Dermis microvascular lymphatic vessel endothelial cell (primary cell): ENCODE data around the gene ACTR8. TPM values are rescaled to one million over a fixed set of nuclear protein-coding genes. Genes with fewer than 3 reads are reported as not detected.

Source experiments
- DNase-seq, 2 donors: peaks; one replicate each; pipeline versions ENCODE4 v3.0.0 to v3.0.0-alpha.2; 2010; ENCODE audit warnings: low read depth in 2 of 2
- total RNA-seq: library from RNA; depleted of rRNA; stranded (reverse); fragments of >200 nt; gene quantifications from 2 replicates; pipeline ENCODE4 v1.2.1, GENCODE V29; 2014

The ACTR8 gene
- total RNA-seq, 1 donor from 2014 or later = 24.9 TPM

GRCh38 chr3:53834429-53835095 is 47.4 kb downstream of the ACTR8 start:
- no peak for DNase-seq

DNA sequence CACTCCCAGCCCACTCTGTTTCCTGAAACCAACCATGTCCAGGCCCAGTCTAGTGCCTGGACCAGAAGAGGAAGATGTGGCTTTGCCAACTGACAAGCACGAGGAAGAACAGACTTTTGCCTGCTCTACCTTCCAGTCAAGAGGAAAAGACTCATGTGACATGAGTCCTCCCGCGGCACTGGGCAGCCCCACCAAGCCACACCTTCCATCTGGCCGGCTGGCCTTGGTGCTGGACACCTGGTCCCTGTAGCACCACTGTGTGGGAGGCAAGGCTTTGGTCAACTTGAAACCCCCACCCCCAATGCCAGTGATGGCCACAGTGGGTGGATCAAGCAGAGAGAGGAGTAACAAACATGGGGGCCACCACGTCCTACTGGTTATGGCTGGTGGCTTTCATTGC is 48.3 kb downstream of the ACTR8 start:
- no peak for DNase-seq

GRCh38 chr3:53833053-53833645 is 48.8 kb downstream of the ACTR8 start:
- no peak for DNase-seq

GRCh38 chr3:53830944-53831343 is 51.0 kb downstream of the ACTR8 start:
- DNase-seq = no peak

GRCh38 chr3:53829605-53830004 is 52.3 kb downstream of the ACTR8 start:
- DNase-seq = no peak

GRCh38 chr3:53828581-53828980 is 53.4 kb downstream of the ACTR8 start:
- no peak for DNase-seq

- no peak for DNase-seq
Observed at GRCh38 chr3:53826048-53826447, 55.9 kb downstream of the ACTR8 start.

GRCh38 chr3:53824795-53825194 is 57.2 kb downstream of the ACTR8 start:
- DNase-seq = no peak

GRCh38 chr3:53823956-53824657 is 57.8 kb downstream of the ACTR8 start:
- DNase-seq = no peak

DNA sequence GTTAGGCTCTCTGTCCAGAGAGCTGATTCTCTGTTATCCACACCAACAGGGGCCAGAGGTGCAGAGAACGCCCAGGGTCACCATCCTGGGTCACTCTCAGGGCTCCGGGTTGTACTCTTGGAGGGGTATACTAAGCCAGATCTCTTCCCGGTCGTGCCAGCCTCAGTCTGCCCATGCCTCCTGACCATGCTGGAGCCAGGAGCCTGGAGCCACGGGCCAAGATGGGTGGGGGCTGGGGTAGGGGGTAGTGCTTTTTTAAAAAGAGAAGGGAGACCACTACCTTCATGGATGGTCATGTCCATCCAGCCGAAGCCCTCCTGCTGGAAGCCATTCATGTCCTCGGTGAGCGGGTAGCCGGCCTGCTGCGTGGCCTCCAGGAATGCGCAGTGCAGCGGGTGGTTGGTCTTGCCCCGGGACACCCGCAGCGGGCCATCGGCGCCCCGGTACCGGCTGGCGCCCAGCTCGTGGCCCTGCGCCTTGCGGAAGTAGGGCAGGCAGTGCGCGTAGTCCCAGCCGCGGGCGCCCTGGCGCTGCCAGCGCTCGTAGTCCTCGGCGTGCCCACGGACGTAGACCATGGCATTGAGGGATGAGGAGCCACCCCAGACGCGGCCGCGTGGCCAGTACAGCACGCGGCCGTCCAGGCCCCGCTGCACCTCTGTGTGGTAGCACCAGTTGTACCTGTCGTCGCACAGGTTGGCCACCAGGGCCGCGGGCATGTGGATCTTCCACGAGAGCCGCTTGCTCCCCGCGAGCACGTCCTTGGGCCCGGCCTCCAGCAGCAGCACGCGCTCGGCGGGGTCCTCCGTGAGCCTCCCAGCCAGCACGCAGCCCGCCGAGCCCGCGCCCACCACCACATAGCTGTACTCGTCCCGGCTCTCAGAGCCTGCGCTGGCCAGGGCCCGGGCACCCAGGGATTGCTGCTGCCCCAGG is 58.7 kb downstream of the ACTR8 start:
- no peak for DNase-seq

- no peak for DNase-seq
Observed at GRCh38 chr3:53822331-53822741, 59.6 kb downstream of the ACTR8 start.

DNA sequence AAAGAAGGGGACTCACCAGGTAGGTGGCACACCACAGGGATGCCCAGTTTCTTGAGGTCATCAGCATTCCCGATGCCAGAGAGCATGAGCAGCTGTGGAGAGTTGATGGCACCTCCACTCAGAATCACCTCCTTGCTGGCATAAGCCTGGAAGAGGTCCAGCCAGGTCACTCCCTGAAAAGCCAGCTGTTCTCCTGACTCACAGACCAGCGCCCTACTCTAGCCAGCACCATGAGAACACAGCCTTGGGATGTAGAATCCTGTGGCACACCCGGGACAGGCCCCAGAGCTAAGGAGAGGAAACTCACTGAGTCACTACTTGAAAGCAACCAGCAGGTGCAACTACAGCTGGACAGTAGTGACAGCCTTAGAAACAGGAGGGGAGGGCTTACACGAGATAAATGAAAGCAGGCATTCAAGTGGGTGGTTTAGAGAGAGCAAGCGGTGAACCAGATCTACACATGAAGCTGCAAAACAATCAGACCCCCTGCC is 60.3 kb downstream of the ACTR8 start:
- DNase-seq = no peak

- DNase-seq = no peak
Observed at GRCh38 chr3:53820756-53821580, 61.0 kb downstream of the ACTR8 start.

GRCh38 chr3:53820084-53820483 is 61.9 kb downstream of the ACTR8 start:
- no peak for DNase-seq

DNA sequence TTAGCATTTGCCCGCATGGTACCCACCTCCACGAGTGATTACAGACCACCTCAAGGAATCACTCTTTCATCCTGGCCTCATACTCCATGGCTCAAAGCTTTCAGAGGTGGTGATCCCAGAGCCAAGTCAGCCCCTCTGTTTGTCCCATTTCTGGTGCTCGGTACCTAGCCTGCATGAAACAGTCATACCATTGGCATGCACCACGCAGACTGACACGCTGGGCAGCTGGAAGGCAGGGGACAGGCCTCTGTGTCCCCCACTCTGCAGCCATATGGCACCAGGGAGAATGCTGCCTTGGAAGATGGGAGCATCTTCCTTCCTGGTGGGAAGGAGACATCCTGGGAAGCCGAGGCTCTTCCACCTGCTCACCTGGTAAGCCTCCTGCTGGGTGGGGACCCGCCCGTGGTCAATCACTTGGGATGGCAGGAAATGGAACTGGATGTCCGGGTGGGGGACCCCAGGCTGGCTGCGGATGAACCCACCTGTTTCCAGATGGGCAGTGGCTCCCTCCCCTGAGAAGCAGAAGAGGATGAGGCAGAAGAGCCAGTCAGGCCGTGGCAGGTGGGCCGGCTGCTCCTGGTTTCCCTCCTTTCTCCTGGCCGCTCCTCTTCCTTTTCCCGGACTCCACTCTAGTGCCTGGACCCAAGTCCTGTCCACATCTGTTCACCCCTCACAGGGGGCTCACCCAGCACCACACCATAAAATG is 62.6 kb downstream of the ACTR8 start:
- DNase-seq = no peak

DNA sequence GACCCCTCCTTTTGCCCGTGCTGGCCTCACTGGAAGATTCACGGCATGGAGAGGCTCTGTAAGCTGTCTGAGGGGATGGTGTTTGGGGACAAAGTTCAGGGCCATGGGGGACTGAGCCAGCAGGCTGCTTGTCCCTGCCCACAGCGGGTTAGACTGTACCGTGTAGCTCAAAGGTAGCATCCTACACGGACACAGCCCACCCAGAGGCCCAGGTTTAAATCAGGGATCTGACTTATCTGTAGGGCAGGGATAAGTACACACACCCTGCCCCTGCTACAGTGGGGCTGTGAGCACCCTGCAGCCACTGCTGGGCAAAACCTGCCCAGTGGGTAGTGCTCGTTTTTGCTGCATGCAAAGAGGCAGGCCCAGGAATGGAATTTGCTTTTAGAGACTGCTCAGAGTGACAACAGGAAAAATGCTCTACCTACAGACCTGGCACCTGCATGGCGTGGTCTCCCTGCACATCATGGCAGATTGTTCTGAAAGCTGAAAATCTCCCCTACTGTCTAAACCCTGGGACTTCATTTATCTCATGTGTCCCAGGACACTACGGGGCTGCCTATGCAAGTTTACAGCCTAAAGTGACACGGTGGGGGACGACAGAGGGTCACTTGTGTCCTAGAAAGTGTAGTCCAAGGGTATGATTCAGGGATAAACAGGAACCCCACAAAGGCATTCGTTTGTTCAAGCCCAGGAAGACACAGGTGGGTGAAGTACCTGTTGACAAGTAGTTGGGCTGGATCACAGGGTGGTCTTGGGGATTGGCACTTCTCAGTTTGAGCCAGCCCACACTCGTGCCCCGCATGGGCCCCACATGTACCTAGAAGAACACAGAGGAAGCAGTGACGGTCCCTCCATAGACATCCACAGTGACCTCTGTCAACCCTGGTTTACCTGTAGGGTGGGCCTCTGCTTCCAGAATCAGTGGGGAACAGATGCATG is 63.5 kb downstream of the ACTR8 start:
- DNase-seq = no peak

DNA sequence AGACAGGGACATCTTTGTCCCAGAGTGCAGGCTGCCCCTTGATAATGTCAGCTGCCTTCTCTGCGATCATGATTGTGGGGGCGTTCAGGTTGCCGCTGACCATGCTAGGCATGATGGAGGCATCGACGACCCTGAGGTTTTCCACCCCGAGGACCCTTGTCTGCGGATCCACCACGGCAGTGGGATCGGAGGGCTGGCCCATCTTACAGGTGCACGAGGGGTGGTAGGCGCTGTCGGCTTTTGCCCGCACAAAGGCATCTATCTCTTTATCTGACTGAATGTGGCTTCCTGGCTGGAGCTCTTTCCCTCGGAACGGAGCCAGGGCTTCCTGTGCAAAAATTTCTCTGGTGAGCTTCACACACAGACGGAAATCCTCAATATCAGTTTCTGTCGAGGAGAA is 64.1 kb downstream of the ACTR8 start:
- DNase-seq = no peak

GRCh38 chr3:53817211-53817610 is 64.7 kb downstream of the ACTR8 start:
- DNase-seq = no peak
